GM18858 (cell line): Measurements from ENCODE around the gene OLIG1.

Experiments
- ATAC-seq: cut with Tn5 transposase; IDR thresholded peaks from one replicate; pipeline ENCODE4 v1.9.1; 2021; ENCODE audit not compliant: unreplicated experiment

Gene OLIG1

DNA sequence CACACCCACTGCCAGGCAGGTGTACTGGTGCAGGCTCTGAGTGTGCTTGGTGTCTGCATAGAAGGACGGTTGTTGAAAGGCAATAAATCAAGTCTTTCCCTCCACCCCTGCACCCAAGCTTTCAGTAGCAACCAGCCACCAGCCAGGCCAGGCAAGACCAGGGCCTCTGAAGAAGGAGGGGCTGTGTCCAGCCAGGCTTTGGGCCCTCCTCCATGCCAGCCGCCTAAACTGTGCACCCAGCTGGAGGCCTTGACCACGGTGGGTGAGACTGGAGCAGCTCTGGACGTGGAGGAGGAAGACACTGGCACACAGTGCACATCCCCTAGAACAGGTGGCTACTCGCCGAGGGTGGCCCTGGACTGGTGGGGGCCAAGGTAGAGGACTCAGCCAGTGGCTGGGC lies 39.3 kb upstream of the OLIG1 start:
- ATAC-seq: no peak

DNA sequence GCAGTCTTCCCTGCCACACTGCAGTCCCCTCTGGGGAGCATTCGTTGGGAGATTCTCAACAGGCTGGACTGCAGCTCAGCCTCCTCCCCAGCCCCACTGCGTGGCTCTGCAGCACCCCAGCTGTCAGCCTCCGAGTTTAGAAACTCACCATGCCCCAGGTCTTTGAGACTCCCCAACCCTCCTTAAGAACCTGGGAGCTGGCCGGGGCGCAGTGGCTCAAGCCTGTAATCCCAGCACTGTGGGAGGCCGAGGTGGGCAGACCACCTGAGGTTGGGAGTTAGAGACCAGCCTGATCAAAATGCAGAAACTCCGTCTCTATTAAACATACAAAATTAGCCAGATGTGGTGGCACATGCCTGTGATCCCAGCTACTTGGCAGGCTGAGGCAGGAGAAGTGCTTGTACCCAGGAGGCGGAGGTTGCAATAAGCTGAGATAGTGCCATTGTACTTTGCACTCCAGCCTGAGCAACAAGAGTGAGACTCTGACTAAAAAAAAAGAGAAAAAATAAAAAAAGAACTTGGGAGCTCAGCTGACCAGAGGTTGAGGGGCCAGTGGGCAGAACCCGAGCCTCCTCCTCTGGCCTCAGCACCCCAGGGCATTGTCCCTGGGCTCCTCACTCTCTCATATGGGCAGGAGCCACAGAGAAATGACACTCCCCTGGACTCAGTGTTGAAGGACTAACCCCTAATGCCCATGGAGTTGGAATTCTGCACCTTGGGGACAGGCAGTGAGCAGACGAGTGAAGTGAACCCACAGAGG lies 38.6 kb upstream of the OLIG1 start:
- no peak for ATAC-seq

DNA sequence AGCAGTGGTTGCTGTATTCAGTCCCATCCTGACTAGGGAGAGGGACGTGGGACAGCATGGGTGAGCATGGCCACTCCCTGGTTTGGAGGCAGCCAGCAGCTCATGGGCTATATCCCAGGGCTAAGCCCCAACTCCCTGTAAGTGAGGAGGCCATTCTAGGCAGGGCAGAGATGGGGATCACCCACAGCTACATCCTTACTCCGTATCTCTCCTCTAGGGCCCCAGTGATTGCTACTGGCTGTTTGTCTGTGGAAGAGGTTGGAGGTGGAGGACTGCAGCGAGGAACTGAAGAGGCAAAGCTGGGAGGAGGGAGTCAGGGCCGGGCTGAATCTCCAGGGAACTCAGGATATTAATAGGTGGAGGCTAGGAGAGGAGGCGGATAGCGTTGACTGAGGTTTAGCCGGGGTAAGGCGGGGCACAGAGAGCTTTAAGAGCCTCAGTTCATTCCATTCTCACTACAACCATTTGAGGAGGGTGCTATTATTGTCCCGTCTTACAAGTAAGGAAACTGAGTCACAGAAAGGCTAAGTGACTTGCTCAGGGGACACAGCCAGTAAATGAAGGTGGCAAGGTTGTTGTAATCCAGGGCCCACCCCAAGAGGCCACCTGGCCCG lies 37.4 kb upstream of the OLIG1 start:
- ATAC-seq: no peak

DNA sequence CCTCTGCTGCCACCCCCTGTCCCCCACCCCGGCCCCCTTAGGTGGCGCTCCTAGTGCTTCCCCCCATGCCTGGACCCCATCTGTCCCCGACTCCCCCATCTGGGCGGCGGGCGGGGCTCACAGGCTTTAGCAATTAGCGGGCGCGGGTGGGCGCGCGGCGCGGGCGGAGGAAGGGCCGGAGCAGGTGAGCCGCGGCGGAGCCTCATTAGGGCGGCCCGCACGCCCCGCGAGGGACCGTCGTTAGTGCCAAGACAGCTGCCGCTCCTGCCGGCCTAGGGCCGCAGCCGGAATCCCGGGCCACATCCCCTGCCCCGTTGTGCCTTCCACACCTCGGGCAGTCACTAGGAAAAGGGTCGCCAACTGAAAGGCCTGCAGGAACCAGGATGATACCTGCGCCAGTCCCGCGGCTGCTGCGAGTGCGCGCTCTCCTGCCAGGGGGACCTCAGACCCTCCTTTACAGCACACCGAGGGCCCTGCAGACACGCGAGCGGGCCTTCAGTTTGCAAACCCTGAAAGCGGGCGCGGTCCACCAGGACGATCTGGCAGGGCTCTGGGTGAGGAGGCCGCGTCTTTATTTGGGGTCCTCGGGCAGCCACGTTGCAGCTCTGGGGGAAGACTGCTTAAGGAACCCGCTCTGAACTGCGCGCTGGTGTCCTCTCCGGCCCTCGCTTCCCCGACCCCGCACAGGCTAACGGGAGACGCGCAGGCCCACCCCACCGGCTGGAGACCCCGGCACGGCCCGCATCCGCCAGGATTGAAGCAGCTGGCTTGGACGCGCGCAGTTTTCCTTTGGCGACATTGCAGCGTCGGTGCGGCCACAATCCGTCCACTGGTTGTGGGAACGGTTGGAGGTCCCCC lies 36.6 kb upstream of the OLIG1 start:
- no peak for ATAC-seq

DNA sequence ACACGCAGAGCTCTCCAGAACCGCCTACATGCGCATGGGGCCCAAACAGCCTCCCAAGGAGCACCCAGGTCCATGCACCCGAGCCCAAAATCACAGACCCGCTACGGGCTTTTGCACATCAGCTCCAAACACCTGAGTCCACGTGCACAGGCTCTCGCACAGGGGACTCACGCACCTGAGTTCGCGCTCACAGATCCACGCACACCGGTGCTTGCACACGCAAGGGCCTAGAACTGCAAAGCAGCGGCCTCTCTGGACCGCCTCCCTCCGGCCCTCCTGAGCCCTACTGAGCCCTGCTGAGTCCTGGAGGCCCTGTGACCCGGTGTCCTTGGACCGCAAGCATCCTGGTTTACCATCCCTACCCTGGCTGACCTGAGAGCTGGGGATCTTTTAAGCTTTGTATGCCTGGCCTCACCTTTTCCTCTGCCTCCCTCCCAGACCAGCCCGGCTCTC lies 36.0 kb upstream of the OLIG1 start:
- no peak for ATAC-seq

DNA sequence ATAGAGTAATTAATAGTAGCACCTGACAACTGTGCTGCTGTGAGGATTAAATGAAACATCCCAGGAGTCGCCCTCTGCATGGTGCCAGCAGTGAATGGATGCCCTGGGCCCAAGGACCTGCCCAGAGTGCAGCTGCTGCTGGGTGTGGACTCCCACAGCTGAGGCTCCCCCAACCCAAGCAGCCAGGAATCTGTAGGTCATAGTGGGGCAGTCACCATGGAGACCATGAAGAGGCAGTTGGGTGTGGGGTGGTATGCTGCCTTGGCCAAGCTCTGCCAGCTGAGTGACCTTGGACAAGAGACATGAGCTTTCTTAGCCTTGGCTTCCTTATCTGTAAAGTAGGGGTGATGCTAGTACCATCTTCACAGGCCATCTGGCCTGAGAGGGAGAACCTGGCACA lies 34.8 kb upstream of the OLIG1 start:
- no peak for ATAC-seq

DNA sequence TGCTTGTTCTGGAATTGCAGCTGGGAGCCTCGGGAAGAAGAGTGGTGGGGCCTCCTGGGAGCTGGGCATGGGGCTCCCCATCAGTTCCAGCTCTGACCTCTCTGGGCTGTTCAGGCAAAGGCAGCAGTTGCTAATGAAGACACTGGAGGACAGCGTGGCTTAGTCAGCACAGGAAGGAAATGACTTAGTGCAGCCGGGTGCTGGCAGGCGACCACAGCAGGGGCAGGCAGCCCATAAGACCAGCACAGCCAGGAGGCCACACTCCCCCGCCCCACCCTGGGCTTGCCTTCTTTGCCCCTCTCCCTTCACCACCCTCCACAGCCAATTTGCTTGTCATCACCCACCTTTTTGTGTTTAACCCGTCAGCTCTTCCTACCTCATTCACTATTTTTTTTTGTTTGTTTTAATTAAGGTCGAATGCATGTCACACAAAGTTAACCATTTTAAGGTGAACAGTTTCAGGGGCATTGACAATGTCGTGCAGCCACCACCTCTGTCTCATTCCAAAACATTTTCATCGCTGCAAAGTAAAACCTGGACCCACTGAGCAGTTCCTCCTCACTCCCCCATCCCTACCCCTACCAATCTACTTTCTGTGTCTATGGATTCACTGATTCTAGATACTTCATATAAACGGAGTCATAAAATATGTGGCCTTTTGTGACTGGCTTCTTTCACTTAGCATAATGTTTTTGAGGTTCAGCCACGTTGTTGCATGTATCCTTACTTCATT lies 33.3 kb upstream of the OLIG1 start:
- no peak for ATAC-seq

DNA sequence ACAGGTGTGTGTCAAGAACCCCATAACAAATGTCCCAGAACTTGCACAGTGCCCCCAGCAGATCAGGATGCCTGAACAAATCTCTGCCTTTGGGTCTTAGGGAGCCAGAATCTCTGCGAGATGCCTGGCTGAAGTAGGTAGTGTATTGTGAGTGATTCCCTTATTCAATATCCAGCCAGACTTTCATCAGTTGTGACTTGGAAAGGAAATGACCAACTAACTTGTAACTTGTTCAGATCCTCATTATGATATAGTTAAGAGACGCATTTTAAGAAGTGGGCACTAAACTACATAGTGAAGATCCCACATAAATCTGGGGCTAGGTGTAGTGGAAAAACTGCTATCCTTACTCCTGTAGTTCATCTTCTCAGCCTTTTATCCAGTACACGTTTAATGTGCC lies 32.4 kb upstream of the OLIG1 start:
- no peak for ATAC-seq

DNA sequence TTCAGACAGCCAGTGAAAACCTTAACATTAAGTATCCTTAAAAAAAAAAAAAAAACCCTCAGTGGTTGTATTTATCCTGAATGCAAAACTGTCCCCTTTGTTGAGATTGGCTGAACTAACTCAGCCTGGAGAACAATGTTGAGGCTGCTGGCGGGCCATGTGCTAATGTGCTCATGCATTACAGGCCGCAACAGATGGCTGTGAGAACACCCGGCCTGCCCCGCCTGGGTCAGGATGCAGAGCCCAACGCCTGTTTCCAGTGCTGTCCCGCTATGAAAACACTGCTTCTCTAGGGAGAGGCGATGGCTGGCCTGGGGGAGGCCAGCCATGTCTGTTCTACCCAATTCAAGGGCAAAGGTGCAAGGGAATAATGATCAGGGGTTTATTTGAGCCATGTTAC lies 30.4 kb upstream of the OLIG1 start:
- ATAC-seq: no peak

DNA sequence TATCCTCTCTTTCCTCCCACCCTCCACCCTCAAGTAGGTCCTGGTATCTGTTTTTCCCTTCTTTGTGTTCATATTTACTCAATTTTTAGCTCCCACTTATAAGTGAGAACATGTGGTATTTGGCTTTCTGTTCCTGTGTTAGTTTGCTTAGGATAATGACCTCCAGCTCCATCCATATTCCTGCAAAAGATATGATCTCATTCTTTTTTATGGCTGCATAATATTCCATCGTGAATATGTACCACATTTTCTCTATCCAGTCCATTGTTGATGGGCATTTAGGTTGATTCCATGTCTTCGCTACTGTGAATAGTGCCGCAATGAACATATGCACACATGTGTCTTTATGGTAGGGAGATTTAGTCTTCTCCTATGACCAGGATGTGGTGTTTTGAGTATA lies 29.7 kb upstream of the OLIG1 start:
- no peak for ATAC-seq

DNA sequence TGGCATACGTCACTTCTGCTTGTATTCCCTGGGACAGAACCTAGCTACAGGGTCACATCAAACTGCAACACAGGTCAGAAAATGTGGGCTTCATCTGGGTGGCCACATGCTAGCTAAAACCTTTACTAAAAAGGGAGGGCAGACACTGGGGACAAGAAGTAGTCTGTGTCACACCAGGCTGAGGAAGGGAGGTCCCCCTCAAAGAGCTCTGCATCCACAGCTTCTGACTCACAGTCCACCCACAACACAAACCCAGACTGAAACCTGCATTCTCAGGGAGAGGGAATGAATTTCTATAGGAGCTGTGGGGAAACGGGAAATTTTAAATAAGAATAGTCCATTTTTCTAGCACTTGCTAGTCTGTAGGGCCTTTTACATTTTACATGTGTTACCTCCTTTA lies 28.0 kb upstream of the OLIG1 start:
- no peak for ATAC-seq

DNA sequence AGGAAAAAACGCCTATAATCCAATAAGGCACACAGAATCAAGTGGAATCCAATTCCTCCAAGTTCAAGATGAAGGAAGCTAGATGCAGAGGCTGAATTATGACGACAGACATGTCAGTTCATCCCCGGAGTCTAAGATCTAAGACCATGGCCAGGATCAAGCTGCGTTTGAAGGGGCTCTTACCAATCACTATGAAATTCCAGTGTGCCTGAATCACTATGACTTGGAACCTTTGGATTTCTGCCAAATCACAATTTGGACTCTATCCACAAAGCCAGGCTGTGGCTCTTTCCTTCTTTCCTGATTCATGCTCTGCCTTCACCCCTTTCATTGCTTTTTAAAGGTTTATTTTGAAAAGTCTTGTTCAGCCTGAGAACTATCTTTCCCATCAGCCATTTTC lies 27.1 kb upstream of the OLIG1 start:
- no peak for ATAC-seq

DNA sequence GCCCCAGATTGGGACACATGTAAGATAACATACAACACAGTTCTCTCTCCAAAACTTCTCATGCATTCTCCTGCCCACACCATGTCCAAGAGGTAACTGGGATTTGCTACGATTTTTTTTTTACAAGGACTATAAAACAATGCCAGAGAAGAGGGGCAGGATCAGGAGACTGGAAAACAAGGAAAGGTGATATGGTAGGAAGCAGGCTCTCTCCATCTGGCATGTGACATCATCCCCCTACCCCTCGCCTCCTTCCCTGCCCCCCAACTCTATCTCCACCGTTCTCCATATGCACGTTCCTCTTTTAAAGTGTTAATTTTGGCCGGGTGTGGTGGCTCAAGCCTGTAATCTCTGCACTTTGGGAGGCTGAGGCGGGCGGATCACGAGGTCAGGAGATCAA lies 23.5 kb upstream of the OLIG1 start:
- ATAC-seq: no peak

DNA sequence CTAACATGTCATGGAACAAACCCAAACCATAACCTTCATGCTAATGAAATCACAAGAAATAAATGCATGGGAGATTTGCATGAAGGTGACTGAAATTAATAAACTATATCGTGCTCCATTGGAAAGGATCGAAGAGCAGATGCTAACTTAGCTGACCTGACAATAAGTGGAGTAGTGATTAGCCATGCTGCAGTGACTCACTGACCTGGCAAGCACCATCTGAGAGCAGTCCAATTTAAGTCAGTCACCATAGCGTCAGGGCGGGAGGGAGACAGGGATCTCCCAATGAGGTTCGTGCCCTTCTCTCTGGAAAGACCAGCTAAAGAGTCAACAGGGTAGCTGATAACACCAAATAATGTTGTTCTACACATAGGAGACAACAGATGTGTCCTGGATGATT lies 22.7 kb upstream of the OLIG1 start:
- ATAC-seq: no peak

DNA sequence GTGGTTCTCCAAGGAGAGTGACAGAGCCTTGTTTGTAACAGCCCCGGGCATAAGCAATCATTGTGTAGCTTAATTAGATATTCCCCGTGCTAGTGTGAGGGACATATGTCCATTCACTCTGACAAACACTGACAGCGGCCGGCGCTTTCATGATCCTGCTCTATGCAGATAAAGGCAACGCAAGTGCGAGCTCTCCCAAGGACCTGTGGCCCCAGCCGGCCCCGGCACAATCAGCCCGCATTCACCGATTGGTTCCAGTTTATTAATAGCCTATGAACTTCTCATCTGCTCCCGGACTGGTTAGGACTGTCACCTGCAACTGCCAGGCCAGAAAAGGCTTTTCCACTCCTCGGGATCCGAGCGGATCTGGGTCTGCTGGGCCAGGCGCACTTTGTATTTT lies 18.0 kb upstream of the OLIG1 start:
- no peak for ATAC-seq

DNA sequence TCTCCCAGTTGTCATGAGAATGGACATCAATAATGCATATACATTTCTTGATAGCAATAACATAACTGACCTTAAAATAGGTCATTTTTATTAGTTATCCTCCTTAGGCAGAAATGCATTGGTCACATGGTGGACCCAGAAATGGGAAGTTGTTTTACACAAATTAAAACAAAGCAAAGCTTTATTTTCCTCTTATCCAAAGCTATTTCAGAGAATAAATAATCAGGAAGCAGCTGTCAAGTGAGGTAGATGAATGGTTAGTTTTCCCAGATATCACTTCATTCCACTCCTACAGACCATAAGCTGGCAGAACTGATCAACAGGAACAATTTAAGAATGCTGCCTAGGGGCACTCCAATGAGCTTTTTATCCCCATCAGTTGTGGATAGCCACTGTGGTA lies 16.0 kb upstream of the OLIG1 start:
- ATAC-seq: no peak

DNA sequence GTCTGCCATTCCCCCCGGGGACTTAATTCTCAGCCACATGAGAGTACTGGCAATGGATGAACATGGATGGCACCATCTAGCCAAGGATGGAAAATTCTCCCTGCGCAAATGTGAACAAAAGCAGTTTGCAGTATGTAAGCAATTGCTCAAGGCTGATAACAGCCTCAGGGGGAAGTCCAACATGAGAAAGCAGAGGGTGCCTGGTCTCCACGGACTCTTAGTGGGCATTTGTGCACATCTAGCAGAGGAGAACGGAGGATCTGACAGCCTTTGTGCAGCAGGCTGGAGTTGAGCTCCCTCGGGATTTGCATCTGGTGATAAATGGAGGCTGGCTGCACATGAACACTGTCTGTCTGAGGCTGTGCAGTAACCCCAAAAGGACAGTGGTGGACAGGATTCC lies 13.9 kb upstream of the OLIG1 start:
- no peak for ATAC-seq

DNA sequence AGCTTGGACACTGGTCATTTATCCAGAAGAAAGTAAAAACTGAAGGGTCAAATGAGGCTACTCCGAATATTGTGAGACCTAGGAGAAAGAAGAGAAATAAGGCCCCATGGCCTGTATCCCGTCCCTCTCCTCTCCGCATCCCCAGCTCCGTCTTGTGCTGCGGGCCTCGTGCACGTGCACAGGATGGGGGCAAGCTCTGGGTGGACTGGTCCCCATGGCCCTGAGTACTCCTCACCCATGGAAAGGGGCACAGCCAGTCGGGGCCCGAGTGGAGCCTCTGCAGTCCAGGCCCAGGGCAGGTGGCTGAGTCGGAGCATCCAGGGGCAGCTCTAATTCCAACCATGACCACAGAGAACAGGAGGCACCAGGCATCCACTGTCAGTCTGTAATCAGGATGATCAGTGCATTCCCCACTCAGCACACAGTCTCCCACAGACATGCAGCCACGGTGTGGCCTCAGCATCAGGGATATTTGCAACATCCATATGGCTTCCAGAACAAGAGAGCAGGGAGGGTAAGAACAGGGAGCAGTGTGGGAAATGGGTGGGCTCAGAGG lies 12.5 kb upstream of the OLIG1 start:
- no peak for ATAC-seq

DNA sequence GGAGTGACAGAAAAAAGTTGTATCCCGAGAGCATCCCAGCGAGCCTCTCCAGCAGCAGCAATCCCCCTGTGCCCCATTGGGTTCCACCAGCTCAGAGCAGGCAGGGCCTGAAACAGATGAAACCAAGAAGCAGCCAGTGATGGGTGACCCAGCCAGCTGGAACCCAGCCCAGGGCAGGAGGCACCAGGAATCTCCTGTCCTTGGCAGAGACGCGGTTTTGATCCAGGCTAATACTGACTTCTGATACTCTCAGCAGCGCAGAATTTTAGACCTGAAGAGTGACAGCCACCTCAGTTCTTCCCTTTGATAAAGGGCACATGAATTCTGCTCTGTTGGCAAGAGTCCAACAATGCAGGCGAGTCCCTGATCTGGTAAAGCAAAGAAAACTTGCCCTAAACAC lies 11.4 kb upstream of the OLIG1 start:
- ATAC-seq: no peak

DNA sequence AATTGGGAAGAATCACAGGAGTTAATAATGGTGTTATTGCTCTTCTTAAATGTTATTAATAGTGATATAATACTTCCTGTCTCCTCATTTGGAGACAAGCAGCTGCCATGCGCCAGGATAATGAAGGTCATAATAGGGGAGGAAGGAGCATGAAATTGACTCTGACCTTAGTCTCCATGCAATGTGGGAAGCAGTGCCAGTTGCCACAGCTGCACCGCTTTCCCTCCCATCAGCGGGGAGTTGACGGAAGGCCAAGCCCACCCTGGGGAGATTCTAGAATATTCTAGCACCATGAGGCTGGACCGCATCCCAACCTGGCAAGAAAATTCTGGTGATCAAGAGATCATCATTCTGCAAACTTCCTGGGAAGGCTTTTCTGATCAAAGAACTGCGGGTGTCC lies 11.0 kb upstream of the OLIG1 start:
- no peak for ATAC-seq

DNA sequence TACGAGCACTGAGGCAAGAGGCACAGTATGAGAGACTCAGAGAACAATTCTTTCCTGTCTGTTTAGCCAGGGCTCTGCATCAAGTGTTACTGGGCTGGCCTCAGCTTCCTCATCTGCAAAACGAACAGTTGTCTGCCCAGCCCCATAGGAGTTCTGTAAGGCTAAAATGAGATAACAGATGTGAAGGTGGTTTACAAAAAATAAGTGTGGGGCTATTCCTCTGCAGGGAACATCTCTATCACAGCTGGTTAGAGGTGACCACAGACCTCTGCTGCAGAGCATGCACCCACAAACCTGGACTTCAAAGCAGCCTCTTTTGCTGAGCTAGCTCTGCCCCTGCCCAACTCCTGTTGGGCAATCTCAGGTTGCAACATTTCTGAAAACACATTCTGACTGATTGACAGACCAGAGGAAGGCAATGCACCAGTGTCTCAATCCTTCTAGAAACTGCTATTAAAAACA lies 10.5 kb upstream of the OLIG1 start:
- no peak for ATAC-seq
